AG10803 (cell line): ENCODE results near the gene DSCAML1.

Experiments
- DNase-seq: peaks from one replicate; pipeline ENCODE4 v3.0.0; 2010; ENCODE audit warnings: low read depth
- H3K4me3 ChIP-seq: 2 replicates; pipeline ENCODE4 v1.5.1; 2011; ENCODE audit warnings: mild to moderate bottlenecking, low read length, control low read depth
- CTCF ChIP-seq: conservative IDR thresholded peaks from 2 replicates; pipeline ENCODE4 v1.5.1; 2011; ENCODE audit warnings: mild to moderate bottlenecking, low read length, control low read depth, inconsistent platforms

DSCAML1 gene

GRCh38 chr11:117712530-117712929 is 84.5 kb downstream of the DSCAML1 start:
- DNase-seq, result no peak
- TF ChIP-seq CTCF, result no peak
- H3K4me3 ChIP-seq, result no peak overlapping the region

GRCh38 chr11:117711331-117711730 is 85.7 kb downstream of the DSCAML1 start:
- TF ChIP-seq CTCF, result no peak
- H3K4me3 ChIP-seq, result no peak overlapping the region
- no peak for DNase-seq

- no peak for TF ChIP-seq CTCF
- DNase-seq, result no peak
- no peak overlapping the region for H3K4me3 ChIP-seq
Observed at GRCh38 chr11:117710211-117710610, 86.8 kb downstream of the DSCAML1 start.

- TF ChIP-seq CTCF, result no peak
- no peak for DNase-seq
Observed at GRCh38 chr11:117706322-117706814, 90.6 kb downstream of the DSCAML1 start.

GRCh38 chr11:117705866-117706265 is 91.2 kb downstream of the DSCAML1 start:
- TF ChIP-seq CTCF, result no peak
- H3K4me3 ChIP-seq, result no peak overlapping the region
- no peak for DNase-seq

More at GRCh38 chr11:117706322-117706814, 90.6 kb downstream of the DSCAML1 start:
- no peak overlapping the region for H3K4me3 ChIP-seq

- TF ChIP-seq CTCF, result no peak
- no peak overlapping the region for H3K4me3 ChIP-seq
- DNase-seq, result no peak
Observed at GRCh38 chr11:117704395-117705100, 92.5 kb downstream of the DSCAML1 start.

- no peak overlapping the region for H3K4me3 ChIP-seq
- no peak for DNase-seq
- TF ChIP-seq CTCF, result no peak
Observed at GRCh38 chr11:117702946-117703598, 93.9 kb downstream of the DSCAML1 start.
